ENCODE results near the gene ORC2. TPM values are rescaled to one million over a fixed set of nuclear protein-coding genes. Genes with fewer than 3 reads are reported as not detected.

Gene ORC2
- total RNA-seq, 1 experiment from 2014 or later: 49.6 TPM

GRCh38 chr2:200873560-200873959, 89.9 kb downstream of the ORC2 start:
- H3K27ac Mint-ChIP-seq (ENCODE audit: unreplicated experiment): no peak overlapping the region
- H3K9me3 Mint-ChIP-seq (ENCODE audit: low read depth, unreplicated experiment): no peaks in the 10 kb centered on the region
- H3K27me3 Mint-ChIP-seq (ENCODE audit: unreplicated experiment): no peaks in the 10 kb centered on the region
- no peaks in the 10 kb centered on the region for H3K4me1 Mint-ChIP-seq (ENCODE audit: low read depth, unreplicated experiment)
- H3K36me3 Mint-ChIP-seq (ENCODE audit: insufficient read depth, unreplicated experiment): peaks cover 26% of the 10 kb centered on the region
- intact Hi-C loops (cut with micrococcal nuclease; ENCODE audit: unreplicated experiment): no loop called here
- no peak for TF ChIP-seq CTCF (IDR thresholded peaks at IDR 0.05; ENCODE audit: unreplicated experiment)
- no peak overlapping the region for H3K4me3 Mint-ChIP-seq (ENCODE audit: low read depth, unreplicated experiment)
- CTCF ChIA-PET: no interaction called here
- no TSS peak for BruUV-seq (replicated peaks)
- DNase-seq: no peak

- Mint-ChIP-seq H3K36me3 (ENCODE audit: insufficient read depth, unreplicated experiment) (peaks cover 27% of the 10 kb centered on the region), H3K4me1 (ENCODE audit: low read depth, unreplicated experiment) (no peaks in the 10 kb centered on the region), H3K4me3 (ENCODE audit: low read depth, unreplicated experiment) (no peak overlapping the region), H3K27me3 (ENCODE audit: unreplicated experiment) (no peaks in the 10 kb centered on the region), H3K9me3 (ENCODE audit: low read depth, unreplicated experiment) (no peaks in the 10 kb centered on the region), H3K27ac (ENCODE audit: unreplicated experiment) (no peak overlapping the region)
- intact Hi-C loops (cut with micrococcal nuclease; ENCODE audit: unreplicated experiment): no loop called here
- BruUV-seq (replicated peaks): no TSS peak
- no peak for DNase-seq
- TF ChIP-seq CTCF (IDR thresholded peaks at IDR 0.05; ENCODE audit: unreplicated experiment): no peak
- CTCF ChIA-PET: no interaction called here
Measured at GRCh38 chr2:200871151-200871550, 92.3 kb downstream of the ORC2 start.

GRCh38 chr2:200869014-200869413, 94.4 kb downstream of the ORC2 start:
- CTCF ChIA-PET: interaction anchor here (0.6 to 1.0 kb wide), 2 partner anchors 20 to 36 kb away, joined by 3 to 4 read pairs; partner anchors contain the start of genes NIF3L1 and PPIL3
- intact Hi-C loops (cut with micrococcal nuclease; ENCODE audit: unreplicated experiment): no loop called here
- no peak for TF ChIP-seq CTCF (IDR thresholded peaks at IDR 0.05; ENCODE audit: unreplicated experiment)
- H3K27ac Mint-ChIP-seq (ENCODE audit: unreplicated experiment): no peak overlapping the region
- no peaks in the 10 kb centered on the region for H3K27me3 Mint-ChIP-seq (ENCODE audit: unreplicated experiment)
- DNase-seq: no peak
- H3K9me3 Mint-ChIP-seq (ENCODE audit: low read depth, unreplicated experiment): no peaks in the 10 kb centered on the region
- H3K36me3 Mint-ChIP-seq (ENCODE audit: insufficient read depth, unreplicated experiment): peaks cover 32% of the 10 kb centered on the region
- no TSS peak for BruUV-seq (replicated peaks)
- H3K4me1 Mint-ChIP-seq (ENCODE audit: low read depth, unreplicated experiment): peaks cover 8% of the 10 kb centered on the region
- H3K4me3 Mint-ChIP-seq (ENCODE audit: low read depth, unreplicated experiment): no peak overlapping the region

GRCh38 chr2:200864176-200865034, 99.1 kb downstream of the ORC2 start, which contains the start of gene CLK1:
Gene CLK1, minus strand, starts transcription at chr2:200864658. Its CDS starts 2,796 bp downstream, at chr2:200861862.
- H3K4me1 Mint-ChIP-seq (ENCODE audit: low read depth, unreplicated experiment): peaks cover 37% of the 10 kb centered on the region
- H3K27ac Mint-ChIP-seq (ENCODE audit: unreplicated experiment): peak within 1 kb of the TSS; percentile 87
- TF ChIP-seq CTCF (IDR thresholded peaks at IDR 0.05; ENCODE audit: unreplicated experiment): no peak
- no peaks in the 10 kb centered on the region for H3K9me3 Mint-ChIP-seq (ENCODE audit: low read depth, unreplicated experiment)
- peaks cover 65% of the 10 kb centered on the region for H3K36me3 Mint-ChIP-seq (ENCODE audit: insufficient read depth, unreplicated experiment)
- intact Hi-C loops (cut with micrococcal nuclease; ENCODE audit: unreplicated experiment): loop anchor here (5.0 kb wide), 1 partner anchor 52 kb away; the partner anchor contains the start of gene BZW1
- no peaks in the 10 kb centered on the region for H3K27me3 Mint-ChIP-seq (ENCODE audit: unreplicated experiment)
- CTCF ChIA-PET: interaction anchor here (0.6 to 1.4 kb wide), 5 partner anchors 11 to 338 kb away, joined by 3 to 5 read pairs (median 3); partner anchors contain the start of genes NIF3L1, PPIL3 and SGO2
- no TSS peak for BruUV-seq (replicated peaks)
- H3K4me3 Mint-ChIP-seq (ENCODE audit: low read depth, unreplicated experiment): peak within 1 kb of the TSS; percentile 86
- DNase-seq: peak; percentile 90

Measured in Calu3 (cell line).